DOHH2 (cell line): Measurements from ENCODE around the gene LDAH.

Experiments used
- EZH2phosphoT487 ChIP-seq: fragments of 200-600 bp; sonication (generic); IDR thresholded peaks from 2 replicates; pipeline ENCODE4 v1.6.1; 2017; ENCODE audit warnings: borderline replicate concordance, mild to moderate bottlenecking, antibody characterized with exemption, low read length, moderate library complexity, mixed read lengths
- TF ChIP-seq, protein P1 (sequence below): fragments of 200-600 bp; sonication (generic); IDR thresholded peaks from one replicate; pipeline ENCODE4 v1.5.1; 2014; ENCODE audit warnings: antibody characterized with exemption, mild to moderate bottlenecking, low read depth, low read length; ENCODE audit not compliant: poor library complexity, severe bottlenecking

DNA sequence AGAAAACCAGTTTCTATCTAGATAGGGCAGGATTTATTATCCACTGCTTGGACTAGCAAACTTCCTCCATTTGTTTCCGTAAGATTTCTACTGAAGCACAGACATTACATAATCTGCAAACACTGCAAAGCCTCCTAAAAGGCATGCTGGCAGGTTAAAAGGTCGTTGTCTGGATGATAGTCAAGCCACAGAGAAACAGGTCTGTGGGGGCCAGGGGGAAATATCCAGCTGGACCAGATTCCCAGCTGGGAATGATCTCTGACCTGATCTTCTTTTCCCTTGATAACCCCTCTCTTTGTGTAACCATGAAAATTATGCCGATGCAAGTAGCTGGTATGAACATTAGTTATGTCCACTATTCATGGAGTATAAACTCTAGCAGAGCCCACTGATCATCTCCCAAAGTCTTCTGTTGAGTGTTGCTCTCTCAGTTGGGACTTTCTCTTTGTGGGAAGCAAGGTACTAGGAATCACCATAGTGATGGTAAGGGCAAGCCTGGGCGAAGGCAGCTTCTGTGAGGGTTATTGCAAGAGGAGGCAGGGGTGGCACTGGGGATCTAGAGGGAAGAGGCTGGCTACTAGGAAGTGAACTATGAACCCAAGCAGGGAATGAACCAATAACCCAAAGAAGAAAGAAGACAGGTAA, 94.7 kb downstream of the LDAH start:
- TF ChIP-seq, protein P1, sequence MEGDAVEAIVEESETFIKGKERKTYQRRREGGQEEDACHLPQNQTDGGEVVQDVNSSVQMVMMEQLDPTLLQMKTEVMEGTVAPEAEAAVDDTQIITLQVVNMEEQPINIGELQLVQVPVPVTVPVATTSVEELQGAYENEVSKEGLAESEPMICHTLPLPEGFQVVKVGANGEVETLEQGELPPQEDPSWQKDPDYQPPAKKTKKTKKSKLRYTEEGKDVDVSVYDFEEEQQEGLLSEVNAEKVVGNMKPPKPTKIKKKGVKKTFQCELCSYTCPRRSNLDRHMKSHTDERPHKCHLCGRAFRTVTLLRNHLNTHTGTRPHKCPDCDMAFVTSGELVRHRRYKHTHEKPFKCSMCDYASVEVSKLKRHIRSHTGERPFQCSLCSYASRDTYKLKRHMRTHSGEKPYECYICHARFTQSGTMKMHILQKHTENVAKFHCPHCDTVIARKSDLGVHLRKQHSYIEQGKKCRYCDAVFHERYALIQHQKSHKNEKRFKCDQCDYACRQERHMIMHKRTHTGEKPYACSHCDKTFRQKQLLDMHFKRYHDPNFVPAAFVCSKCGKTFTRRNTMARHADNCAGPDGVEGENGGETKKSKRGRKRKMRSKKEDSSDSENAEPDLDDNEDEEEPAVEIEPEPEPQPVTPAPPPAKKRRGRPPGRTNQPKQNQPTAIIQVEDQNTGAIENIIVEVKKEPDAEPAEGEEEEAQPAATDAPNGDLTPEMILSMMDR: no peak
- no peak for TF ChIP-seq EZH2phosphoT487
